Epithelial cell of esophagus (primary cell): ENCODE measurements around the gene MYO16.
"Not testable (repeated sequence)": the region's sequence is repeated elsewhere in the genome, so short reads cannot be mapped to it uniquely, and the experiment has no call there.

Source experiments
- DNase-seq: peaks from one replicate; pipeline ENCODE4 v3.0.0; 2010; ENCODE audit warnings: low read depth
- H3K4me3 ChIP-seq: 2 replicates; pipeline ENCODE4 v1.5.1; 2011; ENCODE audit warnings: mild to moderate bottlenecking, low read length, control low read depth
- CTCF ChIP-seq: IDR thresholded peaks from 2 replicates; pipeline ENCODE4 v1.5.1; 2011; ENCODE audit warnings: low read depth, mild to moderate bottlenecking, low read length, control low read depth, inconsistent platforms; ENCODE audit not compliant: insufficient read depth; ENCODE audit errors: missing control alignments

Gene MYO16

DNA sequence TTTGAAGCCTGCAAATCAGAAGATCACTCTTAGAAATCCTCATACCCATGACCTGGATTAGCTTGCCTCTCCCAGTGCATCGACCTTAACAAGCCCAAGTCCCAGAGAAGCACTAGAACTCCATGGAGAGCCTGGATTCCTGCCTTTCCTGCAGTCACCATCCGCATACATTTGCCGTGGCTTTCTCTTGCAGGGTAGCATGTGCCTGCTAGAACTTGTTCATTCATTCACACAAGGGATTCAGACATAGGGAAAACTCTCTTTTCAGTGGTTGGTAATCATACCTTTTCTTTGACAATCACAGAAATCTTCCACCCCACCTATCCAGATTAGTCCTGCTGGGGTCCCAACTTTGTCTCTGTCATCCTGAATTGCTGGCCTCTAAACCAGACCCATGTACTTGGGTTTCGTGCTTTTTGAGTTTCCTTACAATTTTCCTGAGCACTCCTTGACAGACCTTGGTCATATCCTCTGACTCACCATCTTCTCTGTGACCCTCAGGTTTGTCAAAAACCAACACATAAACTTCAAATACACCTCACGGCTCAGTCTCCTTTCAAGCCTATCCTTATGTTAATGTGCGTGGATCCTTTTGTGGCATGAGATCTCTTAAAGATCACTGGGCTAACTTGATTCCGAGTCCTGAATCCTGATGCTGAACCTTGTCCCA lies 355.0 kb downstream of the MYO16 start:
- no peak overlapping the region for H3K4me3 ChIP-seq
- peak; percentile 55 for DNase-seq
- TF ChIP-seq CTCF: no peak

DNA sequence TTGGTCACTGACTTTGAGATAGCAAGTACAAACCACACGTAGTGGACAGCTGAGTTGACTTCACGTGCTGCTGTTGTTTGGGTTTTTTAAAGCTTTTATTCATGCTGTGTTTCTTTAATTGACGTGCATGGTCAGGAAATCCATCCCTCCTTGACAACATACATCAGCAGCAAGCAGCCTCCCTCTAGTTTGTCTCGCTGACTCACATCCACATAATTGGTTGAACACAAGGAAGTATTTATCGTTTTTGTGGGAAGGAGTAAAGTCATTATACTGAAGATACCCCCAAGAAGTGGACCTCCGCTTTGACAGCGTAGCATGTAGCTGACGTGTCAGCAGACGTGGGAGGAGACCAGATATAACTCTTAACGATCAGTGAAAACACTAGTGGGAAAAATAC lies 355.8 kb downstream of the MYO16 start:
- H3K4me3 ChIP-seq: no peak overlapping the region
- TF ChIP-seq CTCF: no peak
- no peak for DNase-seq

DNA sequence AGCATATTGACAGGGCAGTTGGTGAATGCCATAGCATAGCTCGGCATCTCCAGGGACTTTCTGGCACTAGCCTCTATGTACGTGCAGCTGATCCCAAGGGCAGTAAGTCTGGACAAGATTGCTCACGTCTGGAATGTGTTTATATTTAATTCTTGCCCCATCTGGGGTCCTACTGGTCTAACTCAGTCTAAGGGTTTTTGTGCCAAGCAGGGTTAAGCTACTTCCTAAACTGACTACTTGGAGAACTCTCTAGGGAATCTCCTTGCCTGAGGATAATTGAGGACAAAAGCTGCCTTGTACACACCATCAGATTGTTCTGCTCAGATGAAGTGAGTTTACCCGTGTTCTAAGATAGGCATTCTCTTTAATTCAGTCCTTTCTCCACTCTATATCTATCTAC lies 358.1 kb downstream of the MYO16 start:
- TF ChIP-seq CTCF: no peak
- peak; percentile 73 for DNase-seq
- no peak overlapping the region for H3K4me3 ChIP-seq

DNA sequence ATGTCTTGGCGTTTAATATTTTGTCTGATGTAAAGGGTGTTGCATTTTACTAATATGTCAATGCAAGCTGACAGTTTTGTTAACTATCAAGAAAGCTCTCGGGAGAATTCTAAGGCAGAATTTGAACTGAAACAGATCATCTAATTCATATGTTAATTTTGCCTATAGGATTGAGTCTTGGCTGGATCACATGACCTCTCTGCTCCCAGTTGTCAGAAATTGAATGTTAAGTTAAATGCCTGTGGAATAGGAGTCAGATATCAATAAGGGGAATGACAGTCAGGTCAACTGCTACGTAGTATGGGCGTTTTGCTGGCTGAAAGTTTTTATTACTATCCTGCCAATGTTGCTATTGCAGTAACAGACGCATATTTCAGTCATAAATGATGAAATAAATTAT lies 358.5 kb downstream of the MYO16 start:
- H3K4me3 ChIP-seq: no peak overlapping the region
- no peak for DNase-seq
- no peak for TF ChIP-seq CTCF

DNA sequence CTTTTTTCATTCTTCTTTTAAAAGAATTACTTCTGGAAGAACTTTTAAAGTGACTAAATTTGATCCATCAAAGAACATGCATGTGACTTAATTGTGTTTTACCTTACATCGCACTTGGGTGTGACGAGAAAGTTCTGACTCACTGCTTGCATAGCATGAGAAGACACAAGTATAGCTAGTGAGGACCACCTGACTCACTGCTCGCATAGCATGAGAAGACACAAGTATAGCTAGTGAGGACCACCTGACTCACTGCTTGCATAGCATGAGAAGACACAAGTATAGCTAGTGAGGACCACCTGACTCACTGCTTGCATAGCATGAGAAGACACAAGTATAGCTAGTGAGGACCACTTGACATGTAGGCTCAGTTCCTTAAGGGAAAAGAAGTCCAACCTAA lies 362.0 kb downstream of the MYO16 start:
- not testable (repeated sequence) for H3K4me3 ChIP-seq
- peak; percentile 86 for DNase-seq

- H3K4me3 ChIP-seq: no peak overlapping the region
- peak; percentile 72 for DNase-seq
- no peak for TF ChIP-seq CTCF
These were observed 363.9 kb downstream of the MYO16 start for GRCh38 chr13:108993346-108993745.

- no peak overlapping the region for H3K4me3 ChIP-seq
- TF ChIP-seq CTCF: no peak
- DNase-seq: no peak
These were observed 367.0 kb downstream of the MYO16 start for GRCh38 chr13:108996430-108996829.
